ENCODE results near the gene PRKCE. TPM values are rescaled to one million over a fixed set of nuclear protein-coding genes. Genes with fewer than 3 reads are reported as not detected.

PRKCE gene
- total and polyA plus RNA-seq, 2 experiments from 2014 or later: 0.94 to 1.2 TPM

- DNase-seq (ENCODE audit: low spot score) (no peak), ATAC-seq (no peak)
- no peaks in the 10 kb centered on the region for H3F3A ChIP-seq (replicated peaks; ENCODE audit: low read depth)
- H2AFZ ChIP-seq: no peak overlapping the region
- H3K36me3 Mint-ChIP-seq (ENCODE audit: low read depth): no peaks in the 10 kb centered on the region
- H3K79me2 ChIP-seq (replicated peaks; ENCODE audit: insufficient read depth): no peaks in the 10 kb centered on the region
- H3K9me2 ChIP-seq (ENCODE audit: insufficient read depth): peaks cover 30% of the 10 kb centered on the region
- no peaks in the 10 kb centered on the region; the same call in 1 of the 2 replicates for H3K4me1 ChIP-seq (ENCODE audit: insufficient read depth)
- H3K4me2 ChIP-seq: no peak overlapping the region
- H3K27me3 Mint-ChIP-seq (ENCODE audit: insufficient read depth, low read depth, poor library complexity): peaks cover 3% of the 10 kb centered on the region
- H3K9me3 Mint-ChIP-seq: no peaks in the 10 kb centered on the region
- no peak overlapping the region for H3K27ac ChIP-seq (ENCODE audit: low read depth)
- no peaks in the 10 kb centered on the region for H3K36me3 ChIP-seq (ENCODE audit: insufficient read depth)
- no peak for TF ChIP-seq CTCF (conservative IDR thresholded peaks at IDR 0.05; ENCODE audit: low read depth in 2 of 2)
- TF ChIP-seq REST (IDR thresholded peaks at IDR 0.05; ENCODE audit: unreplicated experiment): no peak
- no peak for TF ChIP-seq EZH2 (IDR thresholded peaks at IDR 0.05; ENCODE audit: low read depth, unreplicated experiment)
- no peak for TF ChIP-seq ETS1 (IDR thresholded peaks at IDR 0.05)
- no peak for TF ChIP-seq ZNF462 (CRISPR knock-in tag; IDR thresholded peaks at IDR 0.05)
- no peak for TF ChIP-seq ZNF331 (CRISPR knock-in tag; IDR thresholded peaks at IDR 0.05; ENCODE audit: low read depth)
- no peak for TF ChIP-seq NANOG (IDR thresholded peaks at IDR 0.05; ENCODE audit: borderline replicate concordance)
- TF ChIP-seq ZNF114 (CRISPR knock-in tag; IDR thresholded peaks at IDR 0.05): no peak
- no peak for TF ChIP-seq EZH2phosphoT487 (IDR thresholded peaks at IDR 0.05; ENCODE audit: unreplicated experiment)
- no peak for TF ChIP-seq JUNB (IDR thresholded peaks at IDR 0.05; ENCODE audit: unreplicated experiment)
- TF ChIP-seq STAT1 (IDR thresholded peaks at IDR 0.05; ENCODE audit: unreplicated experiment): no peak
- no peak for TF ChIP-seq CREB1 (CRISPR knock-in tag; IDR thresholded peaks at IDR 0.05; ENCODE audit: low read depth)
- TF ChIP-seq POLR2AphosphoS5 (IDR thresholded peaks at IDR 0.05; ENCODE audit: low read depth): no peak
- H4K20me1 ChIP-seq (replicated peaks; ENCODE audit: insufficient read depth): no peaks in the 10 kb centered on the region
- no peak overlapping the region for H3K4me3 Mint-ChIP-seq
- H3K27me3 ChIP-seq (ENCODE audit: insufficient read depth): no peaks in the 10 kb centered on the region
- H3K27ac Mint-ChIP-seq: no peak overlapping the region
- no peak overlapping the region for H3K4me3 ChIP-seq
- H3K4me1 Mint-ChIP-seq: peaks cover 3% of the 10 kb centered on the region; the same call in 2 of the 3 replicates
These were observed 113.7 kb downstream of the PRKCE start for GRCh38 chr2:45765007-45765727.
